Uterus (tissue), 4 donors: ENCODE data around the gene MED17. TPM values are rescaled to one million over a fixed set of nuclear protein-coding genes. Genes with fewer than 3 reads are reported as not detected.
"Not testable (repeated sequence)": the region's sequence is repeated elsewhere in the genome, so short reads cannot be mapped to it uniquely, and the experiment has no call there.

Experiments used
- DNase-seq, 2 donors: peaks; one replicate each; pipeline ENCODE4 v3.0.0-alpha.2; 2019 to 2020
- H3K27ac ChIP-seq, 2 donors: fragments of 200-600 bp; sonication (generic); 1 replicate in 1 of 2; 2 replicates in 1 of 2; pipeline ENCODE4 v1.5.1; 2016 to 2018
- H3K27me3 ChIP-seq, 2 donors: fragments of 200-600 bp; sonication (generic); one replicate each; pipeline ENCODE4 v1.5.1; 2018 to 2019; ENCODE audit warnings: control low read depth in 1 of 2
- H3K36me3 ChIP-seq, 2 donors: fragments of 200-600 bp; sonication (generic); one replicate each; pipeline ENCODE4 v1.5.1; 2019; ENCODE audit warnings: control low read depth in 1 of 2
- H3K4me1 ChIP-seq, 2 donors: fragments of 200-600 bp; sonication (generic); one replicate each; pipeline ENCODE4 v1.5.1; 2018 to 2019; ENCODE audit warnings: control low read depth in 1 of 2
- H3K4me3 ChIP-seq, 2 donors: fragments of 200-600 bp; sonication (generic); 1 replicate in 1 of 2; 2 replicates in 1 of 2; pipeline ENCODE4 v1.5.1; 2018 to 2019; ENCODE audit warnings: mild to moderate bottlenecking in 1 of 2
- H3K9me3 ChIP-seq, 2 donors: fragments of 200-600 bp; sonication (generic); one replicate each; pipeline ENCODE4 v1.5.1; 2019; ENCODE audit warnings: control low read depth in 1 of 2
- CTCF ChIP-seq, 4 experiments: fragments of 200-600 bp in 2 of 4; fragments of 450-650 bp in 2 of 4; sonication (generic) in 2 of 4; IDR thresholded peaks; one replicate each; pipeline ENCODE4 v1.5.1; 2016 to 2019; ENCODE audit warnings: antibody characterized with exemption in 4 of 4, mild to moderate bottlenecking in 2 of 4, moderate library complexity in 1 of 4
- POLR2A ChIP-seq, 2 donors: fragments of 450-650 bp; IDR thresholded peaks; one replicate each; pipeline ENCODE4 v1.6.1; 2016; ENCODE audit warnings: antibody characterized with exemption in 2 of 2, mild to moderate bottlenecking in 1 of 2, moderate library complexity in 1 of 2
- intact Hi-C: fragments of 100-400 bp; cut with DNase I; formaldehyde crosslinking; loops from one replicate; pipeline ENCODE4 v1.15.1; 2023; ENCODE audit warnings: low total_unique reads
- total RNA-seq, 4 donors: library from RNA; depleted of rRNA in 3 of 4; stranded (reverse); fragments of >200 nt in 3 of 4; gene quantifications; one replicate each; pipeline versions ENCODE4 v1.1.0 to v1.2.4, GENCODE V29; 2014 to 2023
- donor health status: DM: yes; HTN: yes; CAD: no.

The MED17 gene
- total RNA-seq, 4 donors from 2014 or later: 35.1 to 64.8 (median 56.4) TPM

GRCh38 chr11:93767018-93767417, 17.1 kb upstream of the MED17 start:
- Histone ChIP-seq H3K4me3 (no peak overlapping the region), H3K27ac (no peak overlapping the region), H3K4me1 (no peaks in the 10 kb centered on the region), H3K9me3 (no peaks in the 10 kb centered on the region), H3K36me3 (no peaks in the 10 kb centered on the region), H3K27me3 (no peaks in the 10 kb centered on the region)
- intact Hi-C loops: no loop called here
- no peak for DNase-seq
- TF ChIP-seq POLR2A (IDR thresholded peaks at IDR 0.05): no peak
- no peak for TF ChIP-seq CTCF (IDR thresholded peaks at IDR 0.05)

DNA sequence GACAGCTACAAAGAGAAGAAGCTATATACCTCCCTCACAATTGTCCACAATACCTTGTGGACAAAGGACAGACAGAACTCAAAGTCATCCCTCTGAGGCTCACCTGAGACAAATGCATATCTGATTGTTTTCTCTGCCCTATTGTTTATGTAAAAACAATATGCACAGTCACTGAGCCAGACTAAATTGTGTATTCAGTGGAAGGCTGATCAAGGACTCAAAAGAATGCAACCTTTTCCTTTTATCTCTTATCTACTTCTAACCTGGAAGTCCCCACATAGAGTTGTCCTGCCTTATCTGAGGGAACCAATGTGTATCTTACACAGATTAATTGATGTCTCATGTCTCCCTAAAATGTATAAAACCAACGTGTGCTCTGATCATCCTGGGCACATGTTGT, 13.9 kb upstream of the MED17 start:
- Histone ChIP-seq H3K4me3 (no peak overlapping the region), H3K27ac (no peak overlapping the region), H3K4me1 (no peaks in the 10 kb centered on the region), H3K27me3 (no peaks in the 10 kb centered on the region), H3K9me3 (no peaks in the 10 kb centered on the region), H3K36me3 (no peaks in the 10 kb centered on the region)
- no peak for DNase-seq
- TF ChIP-seq POLR2A (IDR thresholded peaks at IDR 0.05) (no peak), CTCF (IDR thresholded peaks at IDR 0.05) (no peak)
- intact Hi-C loops: no loop called here

- Histone ChIP-seq H3K4me3 (no peak overlapping the region), H3K9me3 (no peaks in the 10 kb centered on the region), H3K27me3 (no peaks in the 10 kb centered on the region), H3K4me1 (no peaks in the 10 kb centered on the region), H3K27ac (no peak overlapping the region), H3K36me3 (no peaks in the 10 kb centered on the region)
- intact Hi-C loops: no loop called here
- DNase-seq: no peak
- TF ChIP-seq POLR2A (IDR thresholded peaks at IDR 0.05) (no peak), CTCF (IDR thresholded peaks at IDR 0.05) (no peak)
Observed at GRCh38 chr11:93772123-93772522, 12.0 kb upstream of the MED17 start.

DNA sequence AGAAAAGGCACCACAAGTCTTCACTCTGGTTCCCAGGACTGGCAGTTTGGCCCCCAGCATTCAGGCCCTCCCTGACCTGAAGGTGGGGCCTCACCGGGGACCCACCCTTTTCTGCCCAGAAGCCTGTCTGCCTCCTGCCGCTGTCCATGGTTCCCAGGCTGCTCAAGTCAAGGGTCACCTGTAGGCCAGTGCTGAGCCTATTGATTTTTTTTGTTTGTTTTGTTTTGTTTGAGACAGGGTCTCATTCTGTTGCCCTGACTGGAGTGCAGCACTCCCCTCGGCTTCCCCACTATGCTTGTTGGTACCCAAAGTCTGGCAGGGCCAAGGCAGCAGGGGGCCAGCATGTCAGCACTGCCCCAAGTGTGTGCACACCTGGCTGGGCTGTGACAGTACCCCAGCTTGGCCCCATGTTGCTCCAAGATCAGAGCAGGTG, 11.0 kb upstream of the MED17 start:
- no peak for DNase-seq
- H3K27ac ChIP-seq: no peak overlapping the region
- TF ChIP-seq CTCF (IDR thresholded peaks at IDR 0.05) (no peak), POLR2A (IDR thresholded peaks at IDR 0.05) (no peak)
- intact Hi-C loops: no loop called here
- H3K9me3 ChIP-seq: no peaks in the 10 kb centered on the region
- H3K4me3 ChIP-seq: no peak overlapping the region
- no peaks in the 10 kb centered on the region for H3K36me3 ChIP-seq
- no peaks in the 10 kb centered on the region for H3K27me3 ChIP-seq
- no peaks in the 10 kb centered on the region for H3K4me1 ChIP-seq

DNA sequence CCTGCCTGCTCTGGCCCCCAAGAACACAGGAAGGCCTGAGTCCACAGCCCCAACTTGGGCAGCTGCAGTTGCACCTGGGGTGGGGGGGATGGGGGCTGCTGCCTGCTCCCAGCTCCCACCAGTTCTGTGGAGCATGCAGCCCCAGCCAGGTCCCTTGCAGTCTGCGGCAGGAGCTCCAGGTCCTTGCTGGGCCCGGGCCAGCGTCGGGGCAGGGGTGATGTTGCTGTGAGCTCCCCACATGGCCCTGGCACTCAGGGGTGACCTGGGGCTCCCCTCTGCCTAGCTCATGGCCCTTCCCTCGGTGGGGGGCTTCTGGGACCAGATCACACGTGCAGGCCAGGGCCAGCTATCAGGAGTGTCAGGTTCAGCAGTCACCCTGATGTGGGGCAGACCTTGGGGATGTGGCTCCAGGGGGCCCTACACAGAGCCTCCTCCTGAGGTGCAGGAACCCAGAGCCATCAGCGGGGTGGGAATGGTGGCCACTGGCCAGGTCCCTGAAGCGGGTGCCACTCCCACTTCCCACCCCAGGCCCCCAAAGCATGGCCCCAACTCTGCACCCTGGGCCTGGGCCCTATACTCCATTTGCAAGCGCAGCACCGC, 10.4 kb upstream of the MED17 start:
- Histone ChIP-seq H3K27me3 (no peaks in the 10 kb centered on the region), H3K4me1 (no peaks in the 10 kb centered on the region), H3K4me3 (no peak overlapping the region), H3K36me3 (no peaks in the 10 kb centered on the region), H3K27ac (no peak overlapping the region), H3K9me3 (no peaks in the 10 kb centered on the region)
- no peak for DNase-seq
- intact Hi-C loops: no loop called here
- no peak for TF ChIP-seq POLR2A (IDR thresholded peaks at IDR 0.05)
- TF ChIP-seq CTCF (IDR thresholded peaks at IDR 0.05): no peak

DNA sequence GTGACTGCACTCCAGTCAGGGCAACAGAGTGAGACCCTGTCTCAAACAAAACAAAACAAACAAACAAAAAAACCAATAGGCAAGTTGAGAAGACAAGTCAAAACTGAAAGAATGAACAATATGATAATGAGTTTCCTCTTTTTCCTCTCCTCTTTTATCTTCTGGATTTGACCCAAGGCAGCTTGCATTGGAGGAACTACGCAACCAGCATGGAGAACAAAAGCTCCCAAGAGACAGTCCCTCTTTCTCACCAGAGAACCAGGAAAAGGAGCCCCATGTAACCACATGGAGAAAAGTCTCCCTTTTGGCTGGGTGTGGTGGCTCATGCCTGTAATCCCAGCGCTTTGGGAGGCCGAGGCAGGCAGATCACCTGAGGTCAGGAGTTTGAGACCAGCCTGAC, 9.5 kb upstream of the MED17 start:
- H3K27me3 ChIP-seq, H3K27ac ChIP-seq, H3K9me3 ChIP-seq, intact Hi-C loops, H3K4me1 ChIP-seq, DNase-seq, H3K36me3 ChIP-seq, H3K4me3 ChIP-seq: not testable (repeated sequence)
